Measurements from ENCODE around the gene VPS41. TPM values are rescaled to one million over a fixed set of nuclear protein-coding genes. Genes with fewer than 3 reads are reported as not detected.
A peak's percentile ranks its signal among the peaks of the same experiment; 100 is the strongest.

The VPS41 gene
- total RNA-seq, 1 experiment from 2014 or later: 31.4 TPM

GRCh38 chr7:38751416-38751815, 157.6 kb downstream of the VPS41 start:
- H3K4me1 Mint-ChIP-seq (ENCODE audit: insufficient read depth, unreplicated experiment): peaks cover 11% of the 10 kb centered on the region
- ChIA-PET CTCF (interaction anchor here (1.1 kb wide), 1 partner anchor 352 kb away, joined by 3 read pairs; no protein-coding TSS in a partner anchor), POLR2A (no interaction called here)
- TF ChIP-seq, protein P1, sequence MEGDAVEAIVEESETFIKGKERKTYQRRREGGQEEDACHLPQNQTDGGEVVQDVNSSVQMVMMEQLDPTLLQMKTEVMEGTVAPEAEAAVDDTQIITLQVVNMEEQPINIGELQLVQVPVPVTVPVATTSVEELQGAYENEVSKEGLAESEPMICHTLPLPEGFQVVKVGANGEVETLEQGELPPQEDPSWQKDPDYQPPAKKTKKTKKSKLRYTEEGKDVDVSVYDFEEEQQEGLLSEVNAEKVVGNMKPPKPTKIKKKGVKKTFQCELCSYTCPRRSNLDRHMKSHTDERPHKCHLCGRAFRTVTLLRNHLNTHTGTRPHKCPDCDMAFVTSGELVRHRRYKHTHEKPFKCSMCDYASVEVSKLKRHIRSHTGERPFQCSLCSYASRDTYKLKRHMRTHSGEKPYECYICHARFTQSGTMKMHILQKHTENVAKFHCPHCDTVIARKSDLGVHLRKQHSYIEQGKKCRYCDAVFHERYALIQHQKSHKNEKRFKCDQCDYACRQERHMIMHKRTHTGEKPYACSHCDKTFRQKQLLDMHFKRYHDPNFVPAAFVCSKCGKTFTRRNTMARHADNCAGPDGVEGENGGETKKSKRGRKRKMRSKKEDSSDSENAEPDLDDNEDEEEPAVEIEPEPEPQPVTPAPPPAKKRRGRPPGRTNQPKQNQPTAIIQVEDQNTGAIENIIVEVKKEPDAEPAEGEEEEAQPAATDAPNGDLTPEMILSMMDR (IDR thresholded peaks at IDR 0.05; ENCODE audit: unreplicated experiment): no peak
- no TSS peak for BruUV-seq (replicated peaks)
- no peaks in the 10 kb centered on the region for H3K9me3 Mint-ChIP-seq (ENCODE audit: unreplicated experiment)
- H3K27me3 Mint-ChIP-seq (ENCODE audit: insufficient read depth, unreplicated experiment): no peaks in the 10 kb centered on the region
- H3K4me3 Mint-ChIP-seq (ENCODE audit: unreplicated experiment): no peak overlapping the region
- H3K36me3 Mint-ChIP-seq (ENCODE audit: insufficient read depth, unreplicated experiment): peaks cover 13% of the 10 kb centered on the region
- H3K27ac Mint-ChIP-seq (ENCODE audit: low read depth, unreplicated experiment): no peak overlapping the region
- intact Hi-C loops (cut with micrococcal nuclease): no loop called here
- DNase-seq (ENCODE audit: unreplicated experiment): no peak

- no peaks in the 10 kb centered on the region for H3K27me3 Mint-ChIP-seq (ENCODE audit: insufficient read depth, unreplicated experiment)
- TF ChIP-seq, protein P1 (IDR thresholded peaks at IDR 0.05; ENCODE audit: unreplicated experiment): peak; percentile 17
- peaks cover 19% of the 10 kb centered on the region for H3K4me1 Mint-ChIP-seq (ENCODE audit: insufficient read depth, unreplicated experiment)
- no peak overlapping the region for H3K27ac Mint-ChIP-seq (ENCODE audit: low read depth, unreplicated experiment)
- ChIA-PET CTCF (interaction anchor here (0.5 to 1.9 kb wide), 9 partner anchors 11 to 848 kb away, joined by 3 to 7 read pairs (median 3); no protein-coding TSS in a partner anchor), POLR2A (no interaction called here)
- intact Hi-C loops (cut with micrococcal nuclease): loop anchor here (1.0 to 5.0 kb wide), 3 partner anchors 76 to 350 kb away; no protein-coding TSS in a partner anchor
- DNase-seq (ENCODE audit: unreplicated experiment): peak; percentile 31
- BruUV-seq (replicated peaks): no TSS peak
- no peaks in the 10 kb centered on the region for H3K9me3 Mint-ChIP-seq (ENCODE audit: unreplicated experiment)
- no peak overlapping the region for H3K4me3 Mint-ChIP-seq (ENCODE audit: unreplicated experiment)
- peaks cover 24% of the 10 kb centered on the region for H3K36me3 Mint-ChIP-seq (ENCODE audit: insufficient read depth, unreplicated experiment)
These were observed 160.9 kb downstream of the VPS41 start for GRCh38 chr7:38748056-38748610.

- Mint-ChIP-seq H3K27ac (ENCODE audit: low read depth, unreplicated experiment) (peak overlapping the region; percentile 59), H3K27me3 (ENCODE audit: insufficient read depth, unreplicated experiment) (no peaks in the 10 kb centered on the region), H3K36me3 (ENCODE audit: insufficient read depth, unreplicated experiment) (peaks cover 21% of the 10 kb centered on the region), H3K4me3 (ENCODE audit: unreplicated experiment) (no peak overlapping the region), H3K4me1 (ENCODE audit: insufficient read depth, unreplicated experiment) (peaks cover 19% of the 10 kb centered on the region), H3K9me3 (ENCODE audit: unreplicated experiment) (no peaks in the 10 kb centered on the region)
- intact Hi-C loops (cut with micrococcal nuclease): loop anchor here (5.0 kb wide), 1 partner anchor 74 kb away; no protein-coding TSS in a partner anchor
- ChIA-PET POLR2A (no interaction called here), CTCF (interaction anchor here (0.7 to 2.2 kb wide), 3 partner anchors 10 to 347 kb away, joined by 3 to 12 read pairs (median 3); no protein-coding TSS in a partner anchor)
- no peak for DNase-seq (ENCODE audit: unreplicated experiment)
- no TSS peak for BruUV-seq (replicated peaks)
- TF ChIP-seq, protein P1 (IDR thresholded peaks at IDR 0.05; ENCODE audit: unreplicated experiment): no peak
These were observed 162.6 kb downstream of the VPS41 start for GRCh38 chr7:38746438-38746837.

DNA sequence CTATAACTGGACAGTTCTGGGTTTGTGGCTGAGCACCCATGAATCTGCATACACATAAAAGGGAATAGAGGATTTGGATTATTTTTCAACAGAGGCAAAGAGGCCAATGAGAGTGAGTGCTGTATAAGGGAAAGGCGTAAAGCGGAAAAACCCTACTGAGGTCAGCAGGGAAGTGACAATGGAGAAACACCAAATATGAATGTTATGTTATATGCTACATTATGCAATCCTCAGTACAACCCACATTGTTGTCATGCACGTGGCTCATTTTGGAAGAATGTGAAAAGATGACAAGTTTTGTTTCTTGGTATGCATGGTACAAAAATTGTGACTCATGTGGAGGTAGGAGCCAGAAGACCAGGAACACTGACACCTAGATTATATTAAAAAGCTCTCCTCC, 164.2 kb downstream of the VPS41 start:
- TF ChIP-seq, protein P1 (IDR thresholded peaks at IDR 0.05; ENCODE audit: unreplicated experiment): no peak
- CTCF ChIA-PET: interaction anchor here (0.6 to 2.2 kb wide), 3 partner anchors 292 to 346 kb away, joined by 3 to 12 read pairs (median 5); no protein-coding TSS in a partner anchor
- POLR2A ChIA-PET: interaction anchor here (0.5 to 1.1 kb wide), 3 partner anchors 11 to 95 kb away, joined by 3 to 4 read pairs (median 3); no protein-coding TSS in a partner anchor
- no peaks in the 10 kb centered on the region for H3K9me3 Mint-ChIP-seq (ENCODE audit: unreplicated experiment)
- H3K27me3 Mint-ChIP-seq (ENCODE audit: insufficient read depth, unreplicated experiment): no peaks in the 10 kb centered on the region
- no TSS peak for BruUV-seq (replicated peaks)
- H3K4me1 Mint-ChIP-seq (ENCODE audit: insufficient read depth, unreplicated experiment): peaks cover 19% of the 10 kb centered on the region
- DNase-seq (ENCODE audit: unreplicated experiment): peak; percentile 85
- H3K4me3 Mint-ChIP-seq (ENCODE audit: unreplicated experiment): no peak overlapping the region
- intact Hi-C loops (cut with micrococcal nuclease): loop anchor here (5.0 kb wide), 1 partner anchor 72 kb away; no protein-coding TSS in a partner anchor
- peak overlapping the region; percentile 57 for H3K27ac Mint-ChIP-seq (ENCODE audit: low read depth, unreplicated experiment)
- peaks cover 18% of the 10 kb centered on the region for H3K36me3 Mint-ChIP-seq (ENCODE audit: insufficient read depth, unreplicated experiment)
